ENCODE data around the gene OR2G6. TPM values are rescaled to one million over a fixed set of nuclear protein-coding genes. Genes with fewer than 3 reads are reported as not detected.
"Not testable (repeated sequence)": the region's sequence is repeated elsewhere in the genome, so short reads cannot be mapped to it uniquely, and the experiment has no call there.

Gene OR2G6
- total RNA-seq, 1 experiment from 2014 or later = not detected

DNA sequence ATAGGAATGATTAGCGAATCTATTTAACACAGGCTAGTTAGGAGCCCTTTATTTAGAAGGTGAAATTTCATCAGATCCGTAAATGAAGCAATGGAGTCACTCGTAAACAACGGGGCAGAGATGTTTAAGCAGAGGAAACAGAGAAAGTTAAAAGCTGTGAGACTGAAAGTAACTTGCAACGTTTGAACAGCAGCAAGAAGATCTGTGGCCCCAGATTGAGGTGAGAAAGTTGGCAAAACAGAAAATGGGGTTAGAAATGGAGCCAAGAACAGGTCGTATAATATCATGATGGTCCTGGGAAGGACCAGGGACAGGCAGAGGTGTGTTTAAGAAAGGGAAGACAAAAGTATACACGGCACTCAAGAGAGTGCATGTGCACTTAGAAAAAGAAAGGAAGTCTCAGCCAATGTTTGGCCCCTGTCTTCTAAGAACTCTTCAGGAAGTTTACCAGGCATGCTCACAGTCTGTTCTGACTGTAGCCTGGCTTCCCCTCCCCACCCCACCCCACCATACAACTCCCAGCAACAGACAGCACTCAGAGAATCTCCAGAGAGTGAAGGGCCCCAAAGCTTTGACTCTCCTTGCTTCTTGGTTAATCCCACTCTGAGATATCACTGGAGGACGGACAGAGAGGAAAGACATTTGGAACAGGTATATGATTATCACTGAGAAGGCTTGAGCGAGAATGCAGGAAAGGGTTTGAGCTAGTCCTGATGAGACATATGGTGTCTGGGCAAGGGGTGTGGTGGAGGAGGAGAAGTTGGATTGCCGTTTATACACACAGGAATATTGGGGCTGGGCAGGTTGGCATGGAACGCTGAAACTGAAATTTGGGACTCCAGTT, 57.9 kb downstream of the OR2G6 start:
- DNase-seq (ENCODE audit: unreplicated experiment); H3K36me3 Mint-ChIP-seq (ENCODE audit: insufficient read depth, unreplicated experiment): not testable (repeated sequence)

DNA sequence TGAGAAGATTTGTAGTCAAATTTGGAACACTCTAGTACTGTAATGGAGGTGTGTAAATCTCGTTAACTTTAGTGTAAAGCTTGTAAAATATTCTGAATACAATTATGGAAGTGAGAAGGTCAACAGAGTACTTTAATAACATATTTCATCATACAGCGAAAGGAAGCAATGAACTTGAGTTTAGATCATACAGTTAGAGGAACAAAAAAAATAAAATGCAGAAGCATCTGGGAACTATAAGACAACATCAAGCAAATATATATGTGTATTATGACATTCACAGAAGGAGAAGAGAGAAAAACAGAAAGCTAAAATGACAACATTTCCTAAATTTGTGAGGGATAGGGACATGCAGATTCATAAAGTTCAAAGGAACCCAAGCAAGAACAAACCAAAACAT, 61.2 kb downstream of the OR2G6 start:
- intact Hi-C loops (cut with micrococcal nuclease); H3K36me3 Mint-ChIP-seq (ENCODE audit: insufficient read depth, unreplicated experiment); H3K27ac Mint-ChIP-seq (ENCODE audit: low read depth, unreplicated experiment); H3K4me1 Mint-ChIP-seq (ENCODE audit: insufficient read depth, unreplicated experiment); H3K9me3 Mint-ChIP-seq (ENCODE audit: unreplicated experiment); DNase-seq (ENCODE audit: unreplicated experiment); H3K4me3 Mint-ChIP-seq (ENCODE audit: unreplicated experiment); BruUV-seq (replicated peaks); POLR2A ChIA-PET: not testable (repeated sequence)
- peaks cover 37% of the 10 kb centered on the region for H3K27me3 Mint-ChIP-seq (ENCODE audit: insufficient read depth, unreplicated experiment)
- CTCF ChIA-PET = interaction anchor here (0.6 kb wide), 1 partner anchor 174 kb away, joined by 3 read pairs; no protein-coding TSS in a partner anchor

More for the DNA sequence above, 57.9 kb downstream of the OR2G6 start:
- H3K27ac Mint-ChIP-seq (ENCODE audit: low read depth, unreplicated experiment); intact Hi-C loops (cut with micrococcal nuclease); POLR2A ChIA-PET; BruUV-seq (replicated peaks); H3K9me3 Mint-ChIP-seq (ENCODE audit: unreplicated experiment); H3K4me3 Mint-ChIP-seq (ENCODE audit: unreplicated experiment); H3K4me1 Mint-ChIP-seq (ENCODE audit: insufficient read depth, unreplicated experiment): not testable (repeated sequence)
- H3K27me3 Mint-ChIP-seq (ENCODE audit: insufficient read depth, unreplicated experiment) = peaks cover 40% of the 10 kb centered on the region
- CTCF ChIA-PET = interaction anchor here (0.5 kb wide), 1 partner anchor 45 kb away, joined by 3 read pairs; no protein-coding TSS in a partner anchor

DNA sequence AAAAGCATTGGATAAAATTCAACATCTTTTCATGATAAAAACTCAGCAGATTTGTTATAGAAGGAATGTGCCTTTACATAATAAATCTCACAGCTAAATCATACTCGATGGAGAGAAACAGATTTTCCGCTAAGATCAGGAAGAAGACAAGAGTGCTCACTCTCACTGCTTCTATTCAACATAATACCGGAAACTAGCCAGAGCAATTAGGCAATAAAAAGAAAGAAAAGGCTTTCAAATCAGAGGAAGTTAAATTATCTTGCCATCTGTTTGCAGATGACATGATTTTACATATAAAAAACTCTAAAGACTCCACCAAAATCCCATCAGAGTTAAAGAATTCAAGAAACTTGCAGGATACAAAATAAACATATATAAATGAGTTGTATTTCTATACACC, 62.9 kb downstream of the OR2G6 start:
- DNase-seq (ENCODE audit: unreplicated experiment); CTCF ChIA-PET; H3K4me1 Mint-ChIP-seq (ENCODE audit: insufficient read depth, unreplicated experiment); BruUV-seq (replicated peaks); H3K4me3 Mint-ChIP-seq (ENCODE audit: unreplicated experiment); H3K36me3 Mint-ChIP-seq (ENCODE audit: insufficient read depth, unreplicated experiment); H3K27ac Mint-ChIP-seq (ENCODE audit: low read depth, unreplicated experiment); H3K9me3 Mint-ChIP-seq (ENCODE audit: unreplicated experiment); POLR2A ChIA-PET; intact Hi-C loops (cut with micrococcal nuclease): not testable (repeated sequence)
- peaks cover 47% of the 10 kb centered on the region for H3K27me3 Mint-ChIP-seq (ENCODE audit: insufficient read depth, unreplicated experiment)

- BruUV-seq (replicated peaks); H3K27ac Mint-ChIP-seq (ENCODE audit: low read depth, unreplicated experiment); H3K9me3 Mint-ChIP-seq (ENCODE audit: unreplicated experiment); H3K36me3 Mint-ChIP-seq (ENCODE audit: insufficient read depth, unreplicated experiment); H3K4me1 Mint-ChIP-seq (ENCODE audit: insufficient read depth, unreplicated experiment); DNase-seq (ENCODE audit: unreplicated experiment); intact Hi-C loops (cut with micrococcal nuclease); CTCF ChIA-PET; POLR2A ChIA-PET; H3K4me3 Mint-ChIP-seq (ENCODE audit: unreplicated experiment): not testable (repeated sequence)
- peaks cover 45% of the 10 kb centered on the region for H3K27me3 Mint-ChIP-seq (ENCODE audit: insufficient read depth, unreplicated experiment)
Measured at GRCh38 chr1:248572049-248572448, 64.2 kb downstream of the OR2G6 start.

- Mint-ChIP-seq H3K27me3 (ENCODE audit: insufficient read depth, unreplicated experiment) (peaks cover 37% of the 10 kb centered on the region), H3K4me1 (ENCODE audit: insufficient read depth, unreplicated experiment) (peaks cover 12% of the 10 kb centered on the region)
- intact Hi-C loops (cut with micrococcal nuclease); H3K27ac Mint-ChIP-seq (ENCODE audit: low read depth, unreplicated experiment); H3K9me3 Mint-ChIP-seq (ENCODE audit: unreplicated experiment); POLR2A ChIA-PET; H3K36me3 Mint-ChIP-seq (ENCODE audit: insufficient read depth, unreplicated experiment); BruUV-seq (replicated peaks); DNase-seq (ENCODE audit: unreplicated experiment); H3K4me3 Mint-ChIP-seq (ENCODE audit: unreplicated experiment): not testable (repeated sequence)
- CTCF ChIA-PET = interaction anchor here (0.6 kb wide), 1 partner anchor 197 kb away, joined by 3 read pairs; no protein-coding TSS in a partner anchor
Measured at GRCh38 chr1:248573856-248574255, 66.0 kb downstream of the OR2G6 start.

- H3K9me3 Mint-ChIP-seq (ENCODE audit: unreplicated experiment); BruUV-seq (replicated peaks); POLR2A ChIA-PET; H3K36me3 Mint-ChIP-seq (ENCODE audit: insufficient read depth, unreplicated experiment); H3K4me3 Mint-ChIP-seq (ENCODE audit: unreplicated experiment); DNase-seq (ENCODE audit: unreplicated experiment); H3K27ac Mint-ChIP-seq (ENCODE audit: low read depth, unreplicated experiment); intact Hi-C loops (cut with micrococcal nuclease): not testable (repeated sequence)
- peaks cover 29% of the 10 kb centered on the region for H3K27me3 Mint-ChIP-seq (ENCODE audit: insufficient read depth, unreplicated experiment)
- CTCF ChIA-PET = interaction anchor here (0.6 to 0.7 kb wide), 2 partner anchors 196 to 736 kb away, joined by 3 read pairs; no protein-coding TSS in a partner anchor
- H3K4me1 Mint-ChIP-seq (ENCODE audit: insufficient read depth, unreplicated experiment) = peaks cover 12% of the 10 kb centered on the region
Measured at GRCh38 chr1:248574657-248575056, 66.8 kb downstream of the OR2G6 start, which contains the start of gene OR2T34. TSS of gene OR2T34 (minus strand) at chr1:248574757. CDS start at chr1:248574757, 0 bp downstream.

Measured in MCF 10A (cell line).